ENCODE measurements around the gene AUTS2.

Gene AUTS2

GRCh38 chr7:69769826-69770225, 171.6 kb downstream of the AUTS2 start:
- H3K4me3 ChIP-seq (ENCODE audit: severe bottlenecking) = no peak overlapping the region
- no peaks in the 10 kb centered on the region for H3K27me3 ChIP-seq (ENCODE audit: insufficient read depth, poor library complexity, severe bottlenecking)
- DNase-seq (ENCODE audit: low spot score) (no peak), ATAC-seq (ENCODE audit: low read depth) (no peak)
- no peak overlapping the region for H3K27ac ChIP-seq (ENCODE audit: poor library complexity, severe bottlenecking)
- H3K4me1 ChIP-seq (ENCODE audit: insufficient read depth, poor library complexity, severe bottlenecking) = no peaks in the 10 kb centered on the region
- no peak for TF ChIP-seq CTCF (IDR thresholded peaks at IDR 0.05; ENCODE audit: poor library complexity, severe bottlenecking)
- no peaks in the 10 kb centered on the region for H3K36me3 ChIP-seq (ENCODE audit: low read depth)
- no peaks in the 10 kb centered on the region for H3K9me3 ChIP-seq (ENCODE audit: severe bottlenecking)

GRCh38 chr7:69770613-69771012, 172.3 kb downstream of the AUTS2 start:
- no peaks in the 10 kb centered on the region for H3K4me1 ChIP-seq (ENCODE audit: insufficient read depth, poor library complexity, severe bottlenecking)
- no peak for ATAC-seq (ENCODE audit: low read depth)
- H3K9me3 ChIP-seq (ENCODE audit: severe bottlenecking) = no peaks in the 10 kb centered on the region
- no peak for TF ChIP-seq CTCF (IDR thresholded peaks at IDR 0.05; ENCODE audit: poor library complexity, severe bottlenecking)
- no peak overlapping the region for H3K27ac ChIP-seq (ENCODE audit: poor library complexity, severe bottlenecking)
- no peaks in the 10 kb centered on the region for H3K27me3 ChIP-seq (ENCODE audit: insufficient read depth, poor library complexity, severe bottlenecking)
- no peak overlapping the region for H3K4me3 ChIP-seq (ENCODE audit: severe bottlenecking)
- DNase-seq (ENCODE audit: low spot score) = no peak
- no peaks in the 10 kb centered on the region for H3K36me3 ChIP-seq (ENCODE audit: low read depth)

GRCh38 chr7:69772718-69773436, 174.6 kb downstream of the AUTS2 start:
- H3K27me3 ChIP-seq (ENCODE audit: insufficient read depth, poor library complexity, severe bottlenecking) = no peaks in the 10 kb centered on the region
- H3K9me3 ChIP-seq (ENCODE audit: severe bottlenecking) = no peaks in the 10 kb centered on the region
- ATAC-seq (ENCODE audit: low read depth) = no peak
- TF ChIP-seq CTCF (IDR thresholded peaks at IDR 0.05; ENCODE audit: poor library complexity, severe bottlenecking) = no peak
- H3K36me3 ChIP-seq (ENCODE audit: low read depth) = no peaks in the 10 kb centered on the region
- H3K4me1 ChIP-seq (ENCODE audit: insufficient read depth, poor library complexity, severe bottlenecking) = no peaks in the 10 kb centered on the region
- no peak overlapping the region for H3K4me3 ChIP-seq (ENCODE audit: severe bottlenecking)
- H3K27ac ChIP-seq (ENCODE audit: poor library complexity, severe bottlenecking) = no peak overlapping the region
- DNase-seq (ENCODE audit: low spot score) = no peak

DNA sequence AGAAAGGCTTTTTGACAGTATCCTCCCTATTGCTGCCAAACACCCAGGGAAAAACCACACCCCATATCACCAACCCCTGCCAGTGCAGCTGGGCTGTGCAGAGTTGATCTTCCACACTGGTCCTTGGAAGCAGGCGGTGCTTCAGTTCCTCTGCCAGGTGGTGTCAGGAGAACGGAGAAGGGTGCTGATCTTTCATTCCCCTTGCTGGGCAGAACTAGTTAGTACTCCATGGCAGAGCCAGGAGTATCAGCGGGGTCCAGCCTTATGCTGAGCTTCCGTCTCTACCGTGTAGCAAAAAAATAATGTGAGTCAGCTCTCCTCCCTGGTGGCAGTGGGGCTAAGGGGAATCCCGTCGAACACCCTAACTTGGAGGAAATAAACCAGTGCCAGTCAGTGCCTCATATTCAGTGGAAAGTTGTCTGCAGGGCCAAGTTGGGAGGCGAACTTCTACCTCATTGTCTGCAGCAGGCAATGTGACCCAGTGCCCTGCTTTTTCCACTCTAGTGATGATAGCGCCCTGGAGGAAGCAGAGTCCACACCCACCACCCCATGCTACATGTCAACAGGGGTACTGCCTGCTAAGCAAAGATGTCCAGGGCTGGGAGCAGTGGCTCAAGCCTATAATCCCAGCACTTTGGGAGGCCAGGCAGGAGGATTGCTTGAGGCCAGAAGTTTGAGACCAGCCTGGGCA, 175.4 kb downstream of the AUTS2 start:
- ATAC-seq (ENCODE audit: low read depth) (no peak), DNase-seq (ENCODE audit: low spot score) (no peak)
- Histone ChIP-seq H3K4me1 (ENCODE audit: insufficient read depth, poor library complexity, severe bottlenecking) (no peaks in the 10 kb centered on the region), H3K27ac (ENCODE audit: poor library complexity, severe bottlenecking) (no peak overlapping the region), H3K9me3 (ENCODE audit: severe bottlenecking) (no peaks in the 10 kb centered on the region), H3K27me3 (ENCODE audit: insufficient read depth, poor library complexity, severe bottlenecking) (no peaks in the 10 kb centered on the region), H3K36me3 (ENCODE audit: low read depth) (no peaks in the 10 kb centered on the region), H3K4me3 (ENCODE audit: severe bottlenecking) (no peak overlapping the region)
- TF ChIP-seq CTCF (IDR thresholded peaks at IDR 0.05; ENCODE audit: poor library complexity, severe bottlenecking) = no peak
